GM06990 (cell line): ENCODE results near the gene PFAS.
"Not testable (repeated sequence)": the region's sequence is repeated elsewhere in the genome, so short reads cannot be mapped to it uniquely, and the experiment has no call there.

Experiments
- DNase-seq: peaks from one replicate; pipeline ENCODE4 v3.0.0-alpha.2; 2011; ENCODE audit not compliant: insufficient read length; ENCODE audit errors: extremely low read depth
- H3K27me3 ChIP-seq: replicated peaks from 2 replicates; pipeline ENCODE4 v1.6.0; 2011; ENCODE audit warnings: low read length; ENCODE audit not compliant: control insufficient read depth, insufficient read depth
- H3K36me3 ChIP-seq: 2 replicates; pipeline ENCODE4 v1.5.1; 2011; ENCODE audit warnings: low read length; ENCODE audit not compliant: control insufficient read depth, insufficient read depth
- H3K4me3 ChIP-seq: replicated peaks from 2 replicates; pipeline ENCODE4 v1.5.1; 2011; ENCODE audit warnings: low read depth, mild to moderate bottlenecking, control low read depth, low read length
- CTCF ChIP-seq: IDR thresholded peaks from 2 replicates; pipeline ENCODE4 v1.5.1; 2011; ENCODE audit warnings: low read length, control low read depth, mild to moderate bottlenecking, inconsistent platforms; ENCODE audit not compliant: insufficient read depth, poor library complexity, severe bottlenecking

Gene PFAS

GRCh38 chr17:8237886-8238285 is 11.2 kb upstream of the PFAS start:
- Histone ChIP-seq H3K4me3 (no peak overlapping the region), H3K27me3 (no peaks in the 10 kb centered on the region), H3K36me3 (peaks cover 36% of the 10 kb centered on the region)
- no peak for DNase-seq
- no peak for TF ChIP-seq CTCF

GRCh38 chr17:8243827-8244226 is 5.3 kb upstream of the PFAS start:
- no peak for DNase-seq
- TF ChIP-seq CTCF: no peak
- Histone ChIP-seq H3K27me3 (no peaks in the 10 kb centered on the region), H3K4me3 (no peak overlapping the region), H3K36me3 (peaks cover 6% of the 10 kb centered on the region)

- DNase-seq: no peak
- Histone ChIP-seq H3K27me3 (no peaks in the 10 kb centered on the region), H3K4me3 (no peak overlapping the region), H3K36me3 (peaks cover 4% of the 10 kb centered on the region)
- TF ChIP-seq CTCF: no peak
Measured at GRCh38 chr17:8244768-8245167, 4.3 kb upstream of the PFAS start.

GRCh38 chr17:8249621-8250500 is 772 bp downstream of the PFAS start:
- Histone ChIP-seq H3K27me3 (no peaks in the 10 kb centered on the region), H3K36me3 (peaks cover 5% of the 10 kb centered on the region), H3K4me3 (peak overlapping the region; percentile 87)
- TF ChIP-seq CTCF: no peak
- no peak for DNase-seq

GRCh38 chr17:8251411-8251810 is 2.3 kb downstream of the PFAS start:
- peaks cover 17% of the 10 kb centered on the region for H3K36me3 ChIP-seq
- H3K27me3 ChIP-seq, H3K4me3 ChIP-seq, DNase-seq: not testable (repeated sequence)

- Histone ChIP-seq H3K4me3 (no peak overlapping the region), H3K27me3 (no peaks in the 10 kb centered on the region), H3K36me3 (peaks cover 25% of the 10 kb centered on the region)
- no peak for DNase-seq
- no peak for TF ChIP-seq CTCF
Measured at GRCh38 chr17:8253801-8254200, 4.7 kb downstream of the PFAS start.
